NCI-H1930 (cell line): ENCODE data around the gene DNAJC3.

Source experiments
- DNase-seq, 2 experiments: peaks; one replicate each; lab custom pipeline; 2025; lab: John Stamatoyannopoulos, UW

The DNAJC3 gene

DNA sequence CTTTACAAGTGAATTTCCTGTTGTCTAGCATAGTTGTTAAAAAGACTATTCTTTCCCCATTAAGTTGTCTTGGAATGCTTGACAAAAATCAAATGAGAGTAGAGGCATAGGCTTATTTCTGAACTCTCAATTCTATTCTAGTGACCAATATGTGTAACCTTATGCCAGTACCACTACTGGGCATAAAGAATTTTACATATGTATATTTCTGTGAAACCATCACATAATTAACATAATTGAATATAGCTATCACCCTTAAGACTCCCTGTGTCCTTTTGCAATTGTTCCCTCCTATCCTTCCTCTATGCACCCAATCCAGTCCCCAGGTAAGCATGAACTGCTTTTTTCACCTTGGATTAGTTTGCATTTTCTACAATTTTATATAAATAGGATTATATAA, 165.0 kb downstream of the DNAJC3 start:
- DNase-seq = no peak

- no peak for DNase-seq
Measured at GRCh38 chr13:95842898-95843297, 166.0 kb downstream of the DNAJC3 start.
